Naive thymus-derived CD8-positive, alpha-beta T cell (primary cell): ENCODE measurements around the gene RBX1. TPM values are rescaled to one million over a fixed set of nuclear protein-coding genes. Genes with fewer than 3 reads are reported as not detected.

Experiments
- ATAC-seq, 2 donors: fragments of 150-1000 bp; cut with Tn5 transposase in 1 of 2; sonication (Bioruptor Pico), chemical (Tn5 transposase) in 1 of 2; 1 replicate in 1 of 2; 2 replicates in 1 of 2; pipeline ENCODE4 v1.10.0; 2021; ENCODE audit warnings: mild to moderate bottlenecking in 2 of 2, moderate library complexity in 2 of 2
- POLR2A ChIA-PET: fragments of 350-600 bp; sonication (Branson Sonifier 250); formaldehyde crosslinking; loops from one replicate; lab custom pipeline; 2021; ENCODE audit warnings: antibody characterized with exemption; lab: Charles Lee
- DNase-seq, 10 donors: peaks; one replicate each; pipeline versions ENCODE4 v3.0.0 to v3.0.0-alpha.2; 2020 to 2022
- H3K27ac Mint-ChIP-seq, 10 donors: one replicate each; pipeline ENCODE4 v1.8.0; 2020 to 2022; ENCODE audit warnings: mild to moderate bottlenecking in 10 of 10, mixed read lengths in 10 of 10, moderate library complexity in 4 of 10, inconsistent platforms in 1 of 10
- H3K27me3 Mint-ChIP-seq, 5 donors: one replicate each; pipeline ENCODE4 v1.8.0; 2021 to 2022; ENCODE audit warnings: mixed read lengths in 5 of 5
- H3K36me3 Mint-ChIP-seq, 3 donors: one replicate each; pipeline ENCODE4 v1.8.0; 2020 to 2022; ENCODE audit warnings: mixed read lengths in 3 of 3, mild to moderate bottlenecking in 2 of 3, inconsistent platforms in 1 of 3
- H3K4me1 Mint-ChIP-seq, 4 donors: one replicate each; pipeline ENCODE4 v1.8.0; 2021 to 2022; ENCODE audit warnings: mixed read lengths in 4 of 4
- H3K4me3 Mint-ChIP-seq, 10 donors: one replicate each; pipeline ENCODE4 v1.8.0; 2020 to 2022; ENCODE audit warnings: mild to moderate bottlenecking in 10 of 10, mixed read lengths in 10 of 10, moderate library complexity in 6 of 10, inconsistent platforms in 1 of 10
- H3K9me3 Mint-ChIP-seq, 9 donors: one replicate each; pipeline ENCODE4 v1.8.0; 2020 to 2022; ENCODE audit warnings: mixed read lengths in 9 of 9, mild to moderate bottlenecking in 3 of 9, inconsistent platforms in 1 of 9, moderate library complexity in 1 of 9
- polyA plus RNA-seq, 3 donors: library from polyadenylated mRNA; unstranded; fragments of 300-500 nt; fragmentation: Illumina TruSeq; gene quantifications; one replicate each; pipeline ENCODE4 v1.2.3, GENCODE V29; 2021
- total RNA-seq, 8 experiments: library from RNA in 2 of 8; stranded (reverse) in 2 of 8; gene quantifications; one replicate each; pipeline ENCODE4 v1.2.3 and lab custom pipeline; 2021 to 2026

The RBX1 gene
- total and polyA plus RNA-seq, 5 experiments from 2014 or later, result 37.0 to 152 (median 134) TPM

DNA sequence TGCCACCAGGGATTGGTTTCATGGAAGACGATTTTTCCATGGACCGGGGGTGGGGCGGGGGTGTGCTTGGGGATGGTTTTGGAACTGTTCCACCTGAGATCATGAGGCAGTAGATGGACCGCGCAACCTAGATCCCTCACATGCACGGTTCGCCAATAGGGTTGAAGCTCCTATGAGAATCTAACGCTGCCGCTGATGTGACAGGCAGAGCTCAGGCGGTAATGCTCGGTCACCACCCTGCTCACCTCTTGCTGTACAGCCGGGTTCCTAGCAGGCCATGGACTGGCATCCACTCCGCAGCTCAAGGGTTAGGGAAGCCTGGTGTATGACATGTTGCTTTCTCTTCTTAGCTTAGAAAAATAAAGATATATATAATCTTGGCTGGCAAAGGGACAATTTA lies 22.0 kb downstream of the RBX1 start:
- no peak for ATAC-seq
- POLR2A ChIA-PET, result interaction anchor here (0.8 to 1.1 kb wide), 2 partner anchors 15 to 120 kb away, joined by 3 to 4 read pairs; no protein-coding TSS in a partner anchor
- peaks cover 0 to 42% (median 0%) of the 10 kb centered on the region in 3 donors for H3K36me3 Mint-ChIP-seq
- H3K4me1 Mint-ChIP-seq, result no peaks in the 10 kb centered on the region
- no peaks in the 10 kb centered on the region for H3K27me3 Mint-ChIP-seq
- peak in 1 of 10 donors; percentile 50 for DNase-seq
- H3K27ac Mint-ChIP-seq, result no peak overlapping the region
- no peak overlapping the region for H3K4me3 Mint-ChIP-seq
- no peaks in the 10 kb centered on the region for H3K9me3 Mint-ChIP-seq

DNA sequence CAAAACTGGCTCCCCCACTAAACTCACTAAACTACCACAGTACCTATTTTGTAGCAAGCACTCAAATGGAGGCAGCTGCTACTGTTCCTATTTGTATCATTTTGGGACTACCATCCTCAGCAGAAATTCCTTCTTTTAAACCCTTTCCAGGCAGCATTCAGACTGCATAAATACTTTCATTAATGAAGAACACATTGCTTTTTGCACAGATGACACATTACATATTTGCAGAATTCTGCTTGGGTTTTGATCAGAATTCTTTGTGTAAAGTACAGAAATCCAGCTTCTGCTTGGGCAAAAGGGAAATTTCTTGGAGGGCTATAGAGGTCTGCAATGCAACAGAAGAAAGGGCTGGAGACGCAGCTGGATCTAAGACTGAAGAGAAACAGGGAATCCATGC lies 24.2 kb downstream of the RBX1 start:
- Mint-ChIP-seq H3K9me3 (no peaks in the 10 kb centered on the region), H3K27me3 (no peaks in the 10 kb centered on the region), H3K36me3 (peaks cover 0 to 24% (median 0%) of the 10 kb centered on the region in 3 donors), H3K4me3 (no peak overlapping the region), H3K27ac (no peak overlapping the region), H3K4me1 (no peaks in the 10 kb centered on the region)
- no peak for ATAC-seq
- DNase-seq, result no peak
- POLR2A ChIA-PET, result no interaction called here

DNA sequence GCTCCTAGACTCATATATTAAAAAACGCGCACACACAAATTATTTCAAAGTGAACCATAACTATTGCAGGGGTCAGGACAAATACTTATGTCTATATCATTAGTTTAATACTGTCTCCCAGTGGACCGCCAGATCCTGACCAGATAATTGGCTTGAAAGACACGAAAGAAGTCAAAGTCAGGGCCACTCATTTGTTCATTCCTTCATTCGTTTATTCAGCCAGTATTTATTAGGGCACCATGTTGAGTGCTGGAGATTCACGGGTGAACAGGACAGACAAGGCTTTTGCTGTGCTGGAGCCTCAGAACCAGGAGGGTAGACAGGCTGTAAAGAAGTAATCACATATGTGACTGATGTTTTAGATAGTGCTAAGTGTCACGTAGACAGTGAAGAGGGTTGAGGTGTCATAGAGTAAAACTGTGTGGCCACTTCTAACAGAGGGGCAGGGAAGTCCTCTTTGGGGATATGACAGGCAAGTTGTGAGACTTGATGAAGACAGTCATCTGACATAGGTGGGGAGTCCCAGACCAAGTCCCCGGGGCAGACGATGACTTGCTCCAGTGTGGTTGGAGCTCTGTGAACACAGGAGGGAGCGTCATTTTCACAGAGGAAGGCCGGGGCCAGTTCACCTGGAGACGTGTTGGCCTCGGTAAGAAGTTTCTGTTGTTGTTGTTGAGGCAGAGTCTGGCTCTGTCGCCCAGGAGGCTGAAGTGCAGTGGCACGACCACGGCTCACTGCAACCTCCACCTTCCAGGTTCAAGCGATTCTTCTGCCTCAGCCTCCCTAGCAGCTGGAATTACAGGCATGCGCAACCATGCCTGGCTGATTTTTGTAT lies 25.9 kb downstream of the RBX1 start:
- DNase-seq (no peak), ATAC-seq (no peak)
- Mint-ChIP-seq H3K27ac (peak overlapping the region in 1 of 10 donors; percentile 38), H3K4me3 (no peak overlapping the region), H3K9me3 (no peaks in the 10 kb centered on the region), H3K36me3 (peaks cover 0 to 16% (median 0%) of the 10 kb centered on the region in 3 donors), H3K27me3 (no peaks in the 10 kb centered on the region), H3K4me1 (no peaks in the 10 kb centered on the region)
- POLR2A ChIA-PET, result interaction anchor here (0.5 to 0.7 kb wide), 2 partner anchors 303 to 328 kb away, joined by 3 read pairs; no protein-coding TSS in a partner anchor

DNA sequence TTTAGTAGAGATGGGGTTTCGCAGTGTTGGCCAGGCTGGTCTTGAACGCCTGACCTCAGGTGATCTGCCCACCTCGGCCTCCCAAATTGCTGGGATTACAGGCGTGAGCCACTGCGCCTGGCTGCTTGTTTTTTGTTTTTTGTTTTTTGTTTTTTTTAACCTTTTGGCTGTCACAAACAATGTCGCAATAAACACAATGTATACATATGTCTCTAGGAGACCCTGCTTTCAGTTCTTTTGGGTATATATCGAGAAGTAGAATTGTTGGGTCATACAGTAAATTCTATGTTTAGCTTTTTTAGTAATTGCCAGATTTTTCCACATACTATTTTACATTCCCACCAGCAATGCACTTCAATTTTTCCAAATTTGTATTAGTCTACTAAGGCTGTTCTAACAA lies 28.0 kb downstream of the RBX1 start:
- H3K4me3 Mint-ChIP-seq, result no peak overlapping the region
- no peaks in the 10 kb centered on the region for H3K36me3 Mint-ChIP-seq
- ATAC-seq, result no peak
- no peak overlapping the region for H3K27ac Mint-ChIP-seq
- no peaks in the 10 kb centered on the region for H3K27me3 Mint-ChIP-seq
- POLR2A ChIA-PET, result no interaction called here
- no peak for DNase-seq
- H3K4me1 Mint-ChIP-seq, result peaks cover 0 to 3% (median 0%) of the 10 kb centered on the region in 4 donors
- H3K9me3 Mint-ChIP-seq, result no peaks in the 10 kb centered on the region

DNA sequence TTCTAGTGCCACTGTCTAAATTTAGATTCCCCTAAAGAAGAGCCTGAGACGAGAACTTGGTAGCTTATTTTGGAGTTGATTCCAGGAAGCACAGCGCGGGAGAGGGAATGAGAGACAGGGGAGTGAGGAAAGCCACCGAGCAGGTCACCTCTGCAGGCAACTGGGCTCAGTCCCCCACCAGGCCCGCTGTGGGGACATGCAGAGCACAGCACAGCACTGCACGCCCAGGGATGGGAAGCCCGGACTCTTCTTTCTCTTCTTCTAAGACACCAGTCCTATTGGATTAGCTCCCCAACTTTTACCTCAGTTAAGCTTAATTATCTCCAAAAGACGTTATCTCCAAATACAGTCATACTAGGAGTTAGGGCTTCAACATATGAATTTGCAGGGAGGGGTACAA lies 28.7 kb downstream of the RBX1 start:
- ATAC-seq (no peak), DNase-seq (no peak)
- peaks cover 0 to 3% (median 0%) of the 10 kb centered on the region in 4 donors for H3K4me1 Mint-ChIP-seq
- H3K27ac Mint-ChIP-seq, result no peak overlapping the region
- no peaks in the 10 kb centered on the region for H3K27me3 Mint-ChIP-seq
- POLR2A ChIA-PET, result no interaction called here
- no peaks in the 10 kb centered on the region for H3K36me3 Mint-ChIP-seq
- no peak overlapping the region for H3K4me3 Mint-ChIP-seq
- H3K9me3 Mint-ChIP-seq, result no peaks in the 10 kb centered on the region

DNA sequence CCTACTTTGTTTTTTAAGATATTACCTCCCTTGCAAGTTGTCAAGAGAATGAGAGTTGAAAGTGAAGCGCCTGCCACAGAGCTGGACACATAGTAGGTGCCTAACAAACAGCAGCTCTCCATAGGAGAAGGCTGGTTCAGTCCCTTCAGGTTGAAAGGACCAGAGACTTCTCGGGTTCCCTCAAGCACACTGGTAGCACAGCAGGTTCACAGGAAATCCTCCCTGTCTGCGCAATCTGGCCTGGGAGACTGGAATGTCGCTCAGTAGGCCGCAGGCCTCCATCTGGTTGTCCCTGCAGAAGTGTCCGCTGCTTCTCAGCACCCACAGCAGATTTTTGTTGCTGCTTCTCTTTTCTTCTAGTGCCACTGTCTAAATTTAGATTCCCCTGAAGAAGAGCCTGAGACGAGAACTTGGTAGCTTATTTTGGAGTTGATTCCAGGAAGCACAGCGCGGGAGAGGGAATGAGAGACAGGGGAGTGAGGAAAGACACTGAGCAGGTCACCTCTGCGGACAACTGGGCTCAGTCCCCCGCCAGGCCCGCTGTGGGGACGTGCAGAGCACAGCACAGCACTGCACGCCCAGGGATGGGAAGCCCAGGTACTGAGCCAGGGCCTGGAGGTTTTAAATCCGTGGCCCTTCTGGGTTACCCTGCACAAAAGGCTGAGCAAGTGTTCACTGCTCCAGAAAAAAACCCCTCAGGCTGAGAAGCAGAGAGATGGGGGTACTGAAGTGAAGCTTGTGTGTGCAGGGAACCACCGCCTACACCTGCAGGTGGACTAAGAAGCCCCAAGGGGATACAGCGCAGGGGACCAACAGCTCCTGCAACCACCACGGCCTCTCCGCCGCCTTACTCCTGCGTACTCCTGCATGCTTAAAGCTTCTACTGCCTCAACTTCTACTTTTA lies 31.6 kb downstream of the RBX1 start:
- Mint-ChIP-seq H3K36me3 (no peaks in the 10 kb centered on the region), H3K27me3 (no peaks in the 10 kb centered on the region), H3K9me3 (no peaks in the 10 kb centered on the region), H3K27ac (peak overlapping the region in 2 of 10 donors; percentile 22 to 27), H3K4me3 (no peak overlapping the region), H3K4me1 (peaks cover 0 to 3% (median 0%) of the 10 kb centered on the region in 4 donors)
- POLR2A ChIA-PET, result no interaction called here
- DNase-seq (no peak), ATAC-seq (no peak)

DNA sequence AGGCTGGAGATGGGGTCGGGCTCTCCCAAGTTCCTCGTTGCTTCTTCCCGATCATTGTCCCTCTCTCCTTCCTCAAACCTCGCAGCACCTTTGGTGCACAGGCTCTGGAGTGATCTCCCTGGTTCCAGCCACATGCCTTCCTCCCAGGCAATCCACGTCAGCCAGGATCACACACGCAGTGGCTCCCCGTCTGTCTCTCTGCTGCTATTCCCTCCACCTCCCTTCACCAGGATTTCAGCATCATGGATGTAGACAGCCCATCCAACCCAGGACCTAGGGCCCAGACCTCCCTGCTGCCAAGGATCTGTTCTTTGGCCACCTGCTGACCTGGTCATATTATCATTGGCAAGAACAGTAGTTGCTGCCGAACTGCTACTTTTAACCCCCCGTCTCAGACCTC lies 40.1 kb downstream of the RBX1 start:
- Mint-ChIP-seq H3K27me3 (peaks cover 0 to 24% (median 10%) of the 10 kb centered on the region in 5 donors), H3K9me3 (no peaks in the 10 kb centered on the region), H3K4me1 (no peaks in the 10 kb centered on the region), H3K4me3 (no peak overlapping the region), H3K27ac (no peak overlapping the region), H3K36me3 (no peaks in the 10 kb centered on the region)
- DNase-seq, result no peak
- no peak for ATAC-seq
- POLR2A ChIA-PET, result no interaction called here

DNA sequence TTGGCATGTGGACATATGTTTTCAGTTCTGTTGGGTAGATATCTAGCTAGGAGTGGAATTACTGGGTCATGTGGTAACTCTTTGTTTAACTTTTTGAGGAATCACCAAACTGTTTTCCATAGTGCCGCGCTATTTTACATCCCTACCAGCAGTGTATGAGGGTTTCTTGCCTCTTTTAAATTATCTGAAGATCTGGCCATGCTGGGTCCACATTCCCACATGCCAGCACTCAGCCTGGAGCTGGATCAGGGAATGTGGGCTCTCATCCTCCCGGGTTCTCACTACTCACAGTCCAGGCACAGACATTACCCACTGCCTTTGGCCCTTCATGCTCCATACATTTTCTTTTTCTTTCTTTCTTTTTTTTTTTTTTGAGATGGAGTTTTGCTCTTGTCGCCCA lies 44.6 kb downstream of the RBX1 start:
- ATAC-seq (no peak), DNase-seq (no peak)
- POLR2A ChIA-PET, result interaction anchor here (0.6 kb wide), 1 partner anchor 74 kb away, joined by 7 read pairs; no protein-coding TSS in a partner anchor
- H3K27ac Mint-ChIP-seq, result no peak overlapping the region
- no peak overlapping the region for H3K4me3 Mint-ChIP-seq
- H3K36me3 Mint-ChIP-seq, result no peaks in the 10 kb centered on the region
- no peaks in the 10 kb centered on the region for H3K4me1 Mint-ChIP-seq
- peaks cover 0 to 21% (median 9%) of the 10 kb centered on the region in 5 donors for H3K27me3 Mint-ChIP-seq
- no peaks in the 10 kb centered on the region for H3K9me3 Mint-ChIP-seq

DNA sequence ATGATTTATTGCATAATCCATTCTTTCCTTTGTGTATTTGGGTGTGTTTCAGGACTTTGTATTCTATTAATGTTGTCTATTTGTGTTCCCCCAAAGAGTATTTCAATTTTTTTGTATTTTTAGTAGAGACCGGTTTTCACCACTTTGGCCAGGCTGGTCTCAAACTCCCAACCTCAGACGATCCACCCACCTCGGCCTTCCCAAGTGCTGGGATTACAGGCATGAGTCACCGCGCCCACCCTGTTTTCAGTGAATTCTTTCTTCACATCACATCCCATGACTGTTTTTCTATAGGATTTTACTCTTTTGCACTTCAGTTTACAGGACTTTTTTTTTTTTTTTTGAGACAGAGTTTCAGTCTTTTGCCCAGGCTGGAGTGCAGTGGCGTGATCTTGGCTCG lies 46.3 kb downstream of the RBX1 start:
- ATAC-seq, result no peak
- no peaks in the 10 kb centered on the region for H3K9me3 Mint-ChIP-seq
- H3K27me3 Mint-ChIP-seq, result peaks cover 0 to 6% (median 2%) of the 10 kb centered on the region in 5 donors
- no peaks in the 10 kb centered on the region for H3K36me3 Mint-ChIP-seq
- no peak overlapping the region for H3K4me3 Mint-ChIP-seq
- DNase-seq, result no peak
- H3K27ac Mint-ChIP-seq, result no peak overlapping the region
- H3K4me1 Mint-ChIP-seq, result no peaks in the 10 kb centered on the region
- POLR2A ChIA-PET, result no interaction called here

DNA sequence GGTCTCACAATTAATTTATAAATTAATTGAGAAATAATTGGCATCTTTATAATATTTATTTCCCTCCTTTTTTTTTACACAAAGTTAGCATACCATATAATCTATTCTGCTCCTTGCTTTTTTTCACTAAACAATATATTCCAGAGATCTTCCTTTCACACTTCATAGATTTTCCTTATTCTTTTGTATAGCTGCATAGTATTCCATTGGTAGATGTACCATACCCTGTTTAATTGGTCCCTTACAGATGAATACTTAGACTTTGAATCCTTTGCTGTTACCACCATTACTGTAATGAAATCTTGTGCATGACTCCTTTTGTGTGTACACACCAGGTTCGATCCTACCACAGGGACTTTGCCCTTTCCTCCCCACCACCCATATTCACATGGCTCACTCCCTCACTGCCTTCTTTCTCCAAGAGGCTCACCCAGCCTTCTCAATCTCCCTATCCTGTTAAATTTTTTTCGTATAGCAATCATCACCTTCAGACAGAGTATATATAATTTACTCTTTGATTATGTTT lies 48.9 kb downstream of the RBX1 start:
- Mint-ChIP-seq H3K9me3 (no peaks in the 10 kb centered on the region), H3K4me3 (no peak overlapping the region), H3K27me3 (no peaks in the 10 kb centered on the region), H3K36me3 (no peaks in the 10 kb centered on the region), H3K27ac (no peak overlapping the region), H3K4me1 (no peaks in the 10 kb centered on the region)
- POLR2A ChIA-PET, result no interaction called here
- ATAC-seq (no peak), DNase-seq (no peak)

DNA sequence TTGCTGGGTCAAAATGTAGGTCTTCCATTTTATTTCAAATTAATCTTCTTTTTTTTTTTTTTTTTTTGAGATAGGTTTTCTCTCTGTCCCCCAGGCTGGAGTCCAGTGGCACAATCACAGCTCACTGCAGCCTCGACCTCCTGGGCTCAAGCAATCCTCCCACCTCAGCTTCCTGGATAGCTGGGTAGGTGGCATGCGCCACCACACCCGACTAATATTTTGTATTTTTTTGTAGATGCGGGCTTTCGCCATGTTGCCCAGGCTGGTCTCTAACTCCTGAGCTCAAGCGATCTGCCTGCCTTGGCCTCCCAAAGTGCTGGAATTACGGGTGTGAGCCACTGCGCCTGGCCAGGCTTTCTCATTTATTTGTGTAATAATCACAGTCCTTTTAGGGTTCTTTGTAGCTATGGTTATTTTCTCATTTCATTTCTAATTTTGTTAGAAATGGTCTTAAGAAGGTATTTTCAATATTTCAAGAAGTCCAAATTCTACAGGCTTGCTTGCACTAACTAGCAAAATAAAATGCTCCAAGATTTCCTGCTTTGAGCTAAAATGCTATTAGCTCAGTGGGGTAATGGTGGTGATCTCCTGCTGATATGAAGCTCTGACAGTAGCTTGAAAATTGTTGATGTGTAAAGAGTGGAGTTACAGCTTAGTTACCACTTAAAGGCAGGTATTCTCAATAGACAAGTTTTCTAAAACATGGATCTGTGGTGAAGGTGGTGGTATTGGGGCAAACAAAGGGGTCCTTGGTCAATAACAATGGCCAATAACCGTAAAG lies 50.0 kb downstream of the RBX1 start:
- H3K36me3 Mint-ChIP-seq, result no peaks in the 10 kb centered on the region
- no peaks in the 10 kb centered on the region for H3K4me1 Mint-ChIP-seq
- no peaks in the 10 kb centered on the region for H3K9me3 Mint-ChIP-seq
- no peaks in the 10 kb centered on the region for H3K27me3 Mint-ChIP-seq
- H3K27ac Mint-ChIP-seq, result no peak overlapping the region
- POLR2A ChIA-PET, result interaction anchor here (0.6 to 0.7 kb wide), 4 partner anchors 38 to 779 kb away, joined by 3 to 4 read pairs (median 3); no protein-coding TSS in a partner anchor
- no peak for DNase-seq
- H3K4me3 Mint-ChIP-seq, result no peak overlapping the region
- no peak for ATAC-seq

DNA sequence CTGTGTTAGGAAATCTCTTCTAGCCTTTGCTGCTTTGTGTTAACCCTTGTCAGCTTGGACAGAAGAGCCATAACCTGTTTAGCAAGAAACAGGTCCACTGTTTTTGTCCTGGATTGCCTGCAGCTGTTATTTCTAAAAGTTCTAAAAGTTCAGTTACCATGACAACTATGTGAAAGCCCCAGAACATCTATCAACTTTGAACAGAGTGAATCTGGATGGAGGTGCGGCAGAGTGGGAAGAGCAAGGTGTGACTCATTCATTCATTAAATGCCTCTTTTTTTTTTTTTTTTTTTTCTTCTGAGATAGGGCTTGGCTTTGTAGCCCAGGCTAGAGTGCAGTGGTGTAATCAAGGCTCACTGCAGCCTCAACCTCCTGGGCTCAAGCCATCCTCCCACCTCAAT lies 50.5 kb downstream of the RBX1 start:
- Mint-ChIP-seq H3K27ac (no peak overlapping the region), H3K4me3 (no peak overlapping the region), H3K27me3 (no peaks in the 10 kb centered on the region), H3K4me1 (no peaks in the 10 kb centered on the region), H3K36me3 (no peaks in the 10 kb centered on the region), H3K9me3 (no peaks in the 10 kb centered on the region)
- ATAC-seq (peak; percentile 20 to 40), DNase-seq (no peak)
- POLR2A ChIA-PET, result interaction anchor here (0.7 kb wide), 3 partner anchors 38 to 779 kb away, joined by 3 to 4 read pairs (median 3); no protein-coding TSS in a partner anchor
